PC-9 (cell line): Measurements from ENCODE around the gene TMPRSS2.

Experiments used
- CTCF ChIP-seq: fragments of 200-600 bp; sonication (generic); conservative IDR thresholded peaks from 2 replicates; pipeline ENCODE4 v1.6.1; 2017; ENCODE audit warnings: mixed run types, antibody characterized with exemption, mild to moderate bottlenecking, moderate library complexity
- EZH2 ChIP-seq: fragments of 200-600 bp; sonication (generic); IDR thresholded peaks from 2 replicates; pipeline ENCODE4 v1.8.0; 2017; ENCODE audit warnings: antibody characterized with exemption, low read depth

GRCh38 chr21:41483415-41483814, 24.5 kb downstream of the TMPRSS2 start:
- TF ChIP-seq CTCF (no peak), EZH2 (no peak)
